GM12873 (cell line): ENCODE results near the gene FBN1.

Experiments
- TF ChIP-seq, protein P1 (sequence below): IDR thresholded peaks from 2 replicates; pipeline ENCODE4 v1.5.1; 2012; ENCODE audit warnings: low read depth, mild to moderate bottlenecking, moderate library complexity, low read length, control low read depth; ENCODE audit not compliant: insufficient read depth; ENCODE audit errors: missing control alignments

The FBN1 gene

GRCh38 chr15:48514103-48514816 lies 131.2 kb downstream of the FBN1 start:
- TF ChIP-seq, protein P1, sequence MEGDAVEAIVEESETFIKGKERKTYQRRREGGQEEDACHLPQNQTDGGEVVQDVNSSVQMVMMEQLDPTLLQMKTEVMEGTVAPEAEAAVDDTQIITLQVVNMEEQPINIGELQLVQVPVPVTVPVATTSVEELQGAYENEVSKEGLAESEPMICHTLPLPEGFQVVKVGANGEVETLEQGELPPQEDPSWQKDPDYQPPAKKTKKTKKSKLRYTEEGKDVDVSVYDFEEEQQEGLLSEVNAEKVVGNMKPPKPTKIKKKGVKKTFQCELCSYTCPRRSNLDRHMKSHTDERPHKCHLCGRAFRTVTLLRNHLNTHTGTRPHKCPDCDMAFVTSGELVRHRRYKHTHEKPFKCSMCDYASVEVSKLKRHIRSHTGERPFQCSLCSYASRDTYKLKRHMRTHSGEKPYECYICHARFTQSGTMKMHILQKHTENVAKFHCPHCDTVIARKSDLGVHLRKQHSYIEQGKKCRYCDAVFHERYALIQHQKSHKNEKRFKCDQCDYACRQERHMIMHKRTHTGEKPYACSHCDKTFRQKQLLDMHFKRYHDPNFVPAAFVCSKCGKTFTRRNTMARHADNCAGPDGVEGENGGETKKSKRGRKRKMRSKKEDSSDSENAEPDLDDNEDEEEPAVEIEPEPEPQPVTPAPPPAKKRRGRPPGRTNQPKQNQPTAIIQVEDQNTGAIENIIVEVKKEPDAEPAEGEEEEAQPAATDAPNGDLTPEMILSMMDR = no peak

- TF ChIP-seq, protein P1 = no peak
Measured at GRCh38 chr15:48510976-48511375, 134.5 kb downstream of the FBN1 start.

GRCh38 chr15:48507416-48508065 lies 138.0 kb downstream of the FBN1 start:
- TF ChIP-seq, protein P1 = peak; percentile 90

GRCh38 chr15:48505067-48505466 lies 140.4 kb downstream of the FBN1 start:
- TF ChIP-seq, protein P1 = no peak

DNA sequence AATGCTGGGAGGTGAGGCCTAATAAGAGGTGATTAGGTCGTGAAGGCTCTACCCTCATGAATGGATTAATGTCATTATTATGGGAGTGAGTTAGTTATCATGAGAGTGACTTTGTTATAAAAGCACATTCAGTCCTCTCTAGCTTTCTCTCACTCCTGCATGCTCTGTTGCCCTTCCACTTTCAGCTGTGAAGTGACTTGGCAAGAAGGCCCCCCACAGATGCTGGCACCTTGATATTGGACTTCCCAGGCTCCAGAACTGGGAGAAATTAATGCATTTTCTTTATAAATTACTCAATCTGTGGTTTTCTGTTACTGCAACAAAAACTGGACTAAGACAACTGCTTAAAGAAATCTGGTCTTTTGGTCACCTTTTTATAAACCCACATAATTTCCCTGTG lies 144.3 kb downstream of the FBN1 start:
- TF ChIP-seq, protein P1 = no peak

- TF ChIP-seq, protein P1 = no peak
Measured at GRCh38 chr15:48500595-48500994, 144.9 kb downstream of the FBN1 start.

- TF ChIP-seq, protein P1 = no peak
Measured at GRCh38 chr15:48499978-48500377, 145.5 kb downstream of the FBN1 start.
